Mucosa of descending colon (tissue), 3 donors: ENCODE data around the gene PRRX2. TPM values are rescaled to one million over a fixed set of nuclear protein-coding genes. Genes with fewer than 3 reads are reported as not detected.

Experiments
- ATAC-seq: fragments of 200-7000 bp; cut with Tn5 transposase; one replicate; pipeline ENCODE4 v1.9.1; 2020; ENCODE audit warnings: mild to moderate bottlenecking, moderate library complexity
- DNase-seq, 3 donors: peaks; one replicate each; pipeline ENCODE4 v3.0.0-alpha.2; 2020
- H3K36me3 ChIP-seq: fragments of 200-600 bp; one replicate; pipeline ENCODE4 v1.8.0; 2021; ENCODE audit warnings: low read depth, mild to moderate bottlenecking
- H3K4me1 ChIP-seq: fragments of 200-600 bp; one replicate; pipeline ENCODE4 v1.8.0; 2021; ENCODE audit warnings: low read depth, mild to moderate bottlenecking
- H3K4me3 ChIP-seq: fragments of 200-600 bp; one replicate; pipeline ENCODE4 v1.8.0; 2021; ENCODE audit warnings: mild to moderate bottlenecking
- H3K9me3 ChIP-seq: fragments of 200-600 bp; one replicate; pipeline ENCODE4 v1.8.0; 2021; ENCODE audit warnings: mild to moderate bottlenecking
- CTCF ChIP-seq: fragments of 200-600 bp; IDR thresholded peaks from one replicate; pipeline ENCODE4 v1.8.0; 2022; ENCODE audit warnings: antibody characterized with exemption, mild to moderate bottlenecking
- intact Hi-C, 2 donors: fragments of 100-400 bp; cut with DNase I in 1 of 2; cut with micrococcal nuclease in 1 of 2; formaldehyde crosslinking; loops; one replicate each; pipeline versions ENCODE4 v1.11.0 to v1.11.1; 2022; cut with DNase I, micrococcal nuclease
- long read RNA-seq, 2 donors: library from polyadenylated mRNA; unstranded; transcript quantifications; one replicate each; pipeline ENCODE4 v2.0.0, GENCODE V29; 2019 to 2021
- total RNA-seq, 3 donors: library from RNA; stranded (reverse); fragmentation: NEBNext Ultra II Directional in 2 of 3; extraction: Animal tissue kit (Norgen Biotek cat#: 25700) in 2 of 3; gene quantifications; one replicate each; pipeline versions ENCODE4 v1.2.1 to v1.2.4, GENCODE V29; 2021 to 2023
- donor health status: DM: no; HTN: no; CAD: no; lungs with moderate emphysema.
- donor health status: DM: no; HTN: no; CAD: no.
- donor health status: DM: no; HTN: yes; CAD: no.

Gene PRRX2
- 1 to 10 TPM in 1 of 3 donors, under 1 TPM in 2; 0.38 to 1.6 (median 0.89) TPM for total RNA-seq
- long read RNA-seq, donor 1, transcript PRRX2-201 (4 exons, 1,311 nt): major isoform, 5 of 6 reads
- long read RNA-seq, donor 1, partial matches to known transcripts: 0 of 6 reads
- long read RNA-seq, donor 1, other reads (novel, unspliced or antisense): 1 of 6 reads
- long read RNA-seq, donor 2, partial matches to known transcripts: 1 of 1 reads
- long read RNA-seq, donor 2, other reads (novel, unspliced or antisense): 0 of 1 reads

- no peak for TF ChIP-seq CTCF
- peak; percentile 36 for ATAC-seq
- Histone ChIP-seq H3K36me3 (no peaks in the 10 kb centered on the region), H3K4me1 (no peaks in the 10 kb centered on the region), H3K4me3 (no peak within 1 kb of the TSS), H3K9me3 (no peaks in the 10 kb centered on the region)
- intact Hi-C loops: no loop called here
- DNase-seq: no peak
Observed at GRCh38 chr9:129665389-129665775, at the start of gene PRRX2. Gene PRRX2, plus strand, starts transcription at chr9:129665647. Its CDS starts 221 bp downstream, at chr9:129665868.

GRCh38 chr9:129617167-129617566 lies 48.3 kb upstream of the PRRX2 start:
- no peak for DNase-seq
- Histone ChIP-seq H3K4me3 (no peak overlapping the region), H3K9me3 (no peaks in the 10 kb centered on the region), H3K4me1 (peaks cover 12% of the 10 kb centered on the region), H3K36me3 (no peaks in the 10 kb centered on the region)
- ATAC-seq: peak; percentile 28
- intact Hi-C loops: no loop called here
- no peak for TF ChIP-seq CTCF

- no peak for DNase-seq
- TF ChIP-seq CTCF: no peak
- Histone ChIP-seq H3K36me3 (no peaks in the 10 kb centered on the region), H3K9me3 (no peaks in the 10 kb centered on the region), H3K4me1 (peaks cover 12% of the 10 kb centered on the region), H3K4me3 (no peak overlapping the region)
- peak; percentile 50 for ATAC-seq
- intact Hi-C loops: no loop called here
Observed at GRCh38 chr9:129619787-129620668, 45.4 kb upstream of the PRRX2 start.

- DNase-seq (no peak), ATAC-seq (no peak)
- H3K9me3 ChIP-seq: no peaks in the 10 kb centered on the region
- H3K36me3 ChIP-seq: no peaks in the 10 kb centered on the region
- H3K4me1 ChIP-seq: peaks cover 16% of the 10 kb centered on the region
- intact Hi-C loops: no loop called here
- no peak within 1 kb of the TSS for H3K4me3 ChIP-seq
- no peak for TF ChIP-seq CTCF
Observed at GRCh38 chr9:129620669-129621295, 44.7 kb upstream of the PRRX2 start, which contains the start of gene C9orf50. Gene C9orf50, minus strand, starts transcription at chr9:129621101. Its CDS starts 527 bp downstream, at chr9:129620574.

GRCh38 chr9:129623331-129623730 lies 42.1 kb upstream of the PRRX2 start:
- intact Hi-C loops: no loop called here
- ATAC-seq: no peak
- H3K4me1 ChIP-seq: peaks cover 27% of the 10 kb centered on the region
- no peak for TF ChIP-seq CTCF
- DNase-seq: no peak
- H3K36me3 ChIP-seq: no peaks in the 10 kb centered on the region
- no peak overlapping the region for H3K4me3 ChIP-seq
- H3K9me3 ChIP-seq: no peaks in the 10 kb centered on the region
